Endothelial cell of umbilical vein (primary cell): ENCODE measurements around the gene SYNPO2. TPM values are rescaled to one million over a fixed set of nuclear protein-coding genes. Genes with fewer than 3 reads are reported as not detected.

Source experiments
- BruUV-seq: library from RNA; stranded (reverse); fragments of 400-500 nt; replicated peaks from 2 replicates; lab custom pipeline; 2021; lab: Mats Ljungman, UMichigan
- CTCF ChIA-PET: fragments of 300-600, 350-600 bp; sonication (Branson Sonifier 250); formaldehyde crosslinking; loops from one replicate; lab custom pipeline; 2021; ENCODE audit warnings: antibody characterized with exemption, inconsistent platforms; lab: Charles Lee
- POLR2A ChIA-PET: fragments of 300-600, 350-600 bp; sonication (Branson Sonifier 250); formaldehyde crosslinking; loops from one replicate; lab custom pipeline; 2021; ENCODE audit warnings: antibody characterized with exemption, inconsistent platforms; lab: Charles Lee
- DNase-seq: peaks from one replicate; pipeline ENCODE4 v3.0.0-alpha.2; 2011; ENCODE audit warnings: low read depth, low spot score
- FAIRE-seq: peaks from 2 replicates; lab custom pipeline; 2011; peaks lifted over from hg19 to GRCh38; lab: Jason Lieb, UNC
- H2AFZ ChIP-seq: 2 replicates; pipeline ENCODE4 v1.6.0; 2012; ENCODE audit warnings: low read depth, low read length, control low read depth, inconsistent platforms
- H3K27ac ChIP-seq: 2 replicates; pipeline ENCODE4 v1.5.1; 2011; ENCODE audit warnings: low read depth, mild to moderate bottlenecking, control low read depth, low read length, moderate library complexity; ENCODE audit not compliant: insufficient read depth
- H3K27me3 ChIP-seq, 2 experiments: 2 replicates each; pipeline versions ENCODE4 v1.6.0 to v1.6.1; 2011; ENCODE audit warnings: low read length in 2 of 2, mixed read lengths in 1 of 2; ENCODE audit not compliant: control insufficient read depth in 2 of 2, insufficient read depth in 2 of 2
- H3K36me3 ChIP-seq, 2 experiments: 2 replicates in 1 of 2; 3 replicates in 1 of 2; pipeline ENCODE4 v1.5.1; 2011; ENCODE audit warnings: low read length in 2 of 2, mild to moderate bottlenecking in 1 of 2, moderate library complexity in 1 of 2; ENCODE audit not compliant: control insufficient read depth in 2 of 2, insufficient read depth in 2 of 2; ENCODE audit errors: extremely low read depth in 1 of 2
- H3K4me1 ChIP-seq: 3 replicates; pipeline ENCODE4 v1.5.1; 2011; ENCODE audit warnings: mild to moderate bottlenecking, low read length; ENCODE audit not compliant: control insufficient read depth, insufficient read depth; ENCODE audit errors: extremely low read depth
- H3K4me2 ChIP-seq: 2 replicates; pipeline ENCODE4 v1.6.1; 2011; ENCODE audit warnings: low read length, control low read depth, mixed read lengths; ENCODE audit not compliant: insufficient read depth
- H3K4me3 ChIP-seq, 3 experiments: fragments of 200-600 bp in 1 of 3; sonication (generic), shearing (Covaris generic) in 1 of 3; replicated peaks in 1 of 3; 2 replicates each; pipeline ENCODE4 v1.5.1; 2011 to 2016; ENCODE audit warnings: control low read depth in 3 of 3, low read length in 3 of 3, mild to moderate bottlenecking in 2 of 3, inconsistent platforms in 1 of 3, low read depth in 1 of 3, moderate library complexity in 1 of 3; ENCODE audit not compliant: insufficient read depth in 1 of 3
- H3K79me2 ChIP-seq: 2 replicates; pipeline ENCODE4 v1.6.0; 2012; ENCODE audit warnings: low read length, inconsistent platforms; ENCODE audit not compliant: control insufficient read depth, insufficient read depth
- H3K9ac ChIP-seq: replicated peaks from 2 replicates; pipeline ENCODE3; 2011; ENCODE audit warnings: low read length, control low read depth; ENCODE audit not compliant: insufficient read depth; ENCODE audit errors: extremely low read depth
- H3K9me1 ChIP-seq: replicated peaks from 3 replicates; pipeline ENCODE4 v1.6.0; 2011; ENCODE audit warnings: mild to moderate bottlenecking, low read length; ENCODE audit not compliant: control insufficient read depth, insufficient read depth; ENCODE audit errors: extremely low read depth
- H3K9me3 ChIP-seq: replicated peaks from 2 replicates; pipeline ENCODE4 v1.5.1; 2012; ENCODE audit warnings: low read length, inconsistent platforms; ENCODE audit not compliant: control insufficient read depth, insufficient read depth
- H4K20me1 ChIP-seq: replicated peaks from 2 replicates; pipeline ENCODE3; 2011; ENCODE audit warnings: mild to moderate bottlenecking, low read length; ENCODE audit not compliant: control insufficient read depth, insufficient read depth; ENCODE audit errors: extremely low read depth
- EZH2 ChIP-seq: IDR thresholded peaks from 2 replicates; pipeline ENCODE4 v1.6.1; 2012; ENCODE audit warnings: borderline replicate concordance, low read depth, mild to moderate bottlenecking, moderate library complexity, low read length, inconsistent platforms; ENCODE audit not compliant: severe bottlenecking
- FOS ChIP-seq: IDR thresholded peaks from 2 replicates; pipeline ENCODE4 v1.6.1; 2011; ENCODE audit warnings: mild to moderate bottlenecking, low read length, moderate library complexity, borderline replicate concordance; ENCODE audit not compliant: insufficient read depth
- GATA2 ChIP-seq: IDR thresholded peaks from 2 replicates; pipeline ENCODE4 v1.7.0; 2011; ENCODE audit warnings: low read depth, mild to moderate bottlenecking, moderate library complexity, mixed read lengths, low read length; ENCODE audit not compliant: insufficient read length, insufficient read depth
- JUN ChIP-seq: IDR thresholded peaks from 2 replicates; pipeline ENCODE4 v1.6.1; 2011; ENCODE audit warnings: borderline replicate concordance, low read depth; ENCODE audit not compliant: insufficient read length, insufficient read depth
- MYC ChIP-seq: IDR thresholded peaks from one replicate; pipeline ENCODE4 v1.6.1; 2011; ENCODE audit warnings: mild to moderate bottlenecking, low read depth, low read length
- POLR2A ChIP-seq: IDR thresholded peaks from 2 replicates; pipeline ENCODE4 v1.6.1; 2012; ENCODE audit warnings: low read depth, mild to moderate bottlenecking, control low read depth, low read length
- POLR2AphosphoS5 ChIP-seq: IDR thresholded peaks from 2 replicates; pipeline ENCODE4 v1.6.1; 2012; ENCODE audit warnings: low read depth, mild to moderate bottlenecking, control low read depth, low read length, moderate library complexity; ENCODE audit not compliant: insufficient read depth
- dilution Hi-C: fragments of 300-500 bp; cut with MboI; formaldehyde crosslinking; loops from one replicate; pipeline ENCODE4 v1.15.0; 2019; ENCODE audit warnings: low sequenced_read_pairs; ENCODE audit not compliant: extremely low pct_ligation_motif_present
- intact Hi-C: fragments of 100-400 bp; cut with micrococcal nuclease; formaldehyde crosslinking; loops from one replicate; pipeline ENCODE4 v1.10.0; 2022
- polyA plus RNA-seq, 4 experiments: library from polyadenylated mRNA; depleted of rRNA in 3 of 4; stranded (reverse) in 3 of 4; unstranded in 1 of 4; fragments of >200 nt; gene quantifications; 2 replicates each; pipeline versions ENCODE4 v1.2.1 to v1.2.3, GENCODE V29; 2011 to 2012; ENCODE audit warnings: missing spikeins in 1 of 4
- total RNA-seq: library from RNA; stranded (reverse); gene quantifications from 2 replicates; pipeline ENCODE4 v1.2.3, GENCODE V29; 2021
- TF ChIP-seq, protein P1 (sequence below), 2 donors: IDR thresholded peaks; 1 replicate in 1 of 2; 2 replicates in 1 of 2; pipeline ENCODE4 v1.5.1; 2011; ENCODE audit warnings: low read length in 2 of 2, mild to moderate bottlenecking in 2 of 2, moderate library complexity in 2 of 2, control low read depth in 1 of 2, inconsistent platforms in 1 of 2, low read depth in 1 of 2; ENCODE audit not compliant: insufficient read depth in 1 of 2; ENCODE audit errors: extremely low read depth in 1 of 2
- TF ChIP-seq, protein P2 (sequence below): IDR thresholded peaks from 2 replicates; pipeline ENCODE4 v1.6.1; 2011; ENCODE audit not compliant: insufficient read depth, insufficient read length

The SYNPO2 gene
- total and polyA plus RNA-seq, 2 donors (not counting 3 experiments of a cell fraction or from before 2014, with no cell fraction given) = 0.06 to 0.13 TPM

DNA sequence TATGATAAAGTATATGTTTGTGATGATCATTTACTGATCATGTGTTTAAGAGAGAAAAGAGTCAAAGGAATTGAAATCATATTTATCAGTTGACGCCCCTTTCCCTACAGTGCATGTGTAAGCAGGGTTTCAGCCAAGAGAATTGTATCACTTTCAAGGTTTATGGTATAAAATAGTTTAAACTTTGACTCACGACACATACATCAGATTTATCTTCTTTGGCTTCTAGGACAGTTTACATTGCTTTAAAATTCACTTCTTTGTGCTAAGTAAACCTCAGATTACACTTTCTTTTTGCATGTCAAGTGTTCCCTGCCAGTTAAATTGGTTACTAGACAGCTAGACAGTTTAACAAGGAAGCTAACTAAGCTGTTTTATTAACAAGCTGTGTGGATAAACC is 160.7 kb downstream of the SYNPO2 start:
- Histone ChIP-seq H3K9me3 (no peaks in the 10 kb centered on the region), H3K36me3 (no peaks in the 10 kb centered on the region), H3K4me3 (no peak overlapping the region), H3K27ac (no peak overlapping the region), H3K79me2 (no peaks in the 10 kb centered on the region), H3K4me2 (no peak overlapping the region), H3K9me1 (no peaks in the 10 kb centered on the region), H3K9ac (no peak overlapping the region), H2AFZ (no peak overlapping the region), H3K4me1 (peaks cover 3% of the 10 kb centered on the region), H4K20me1 (no peaks in the 10 kb centered on the region), H3K27me3 (no peaks in the 10 kb centered on the region)
- DNase-seq = no peak
- intact Hi-C loops (no loop called here), dilution Hi-C loops (no loop called here)
- no peak for TF ChIP-seq EZH2
- no peak for TF ChIP-seq FOS
- TF ChIP-seq, protein P1, sequence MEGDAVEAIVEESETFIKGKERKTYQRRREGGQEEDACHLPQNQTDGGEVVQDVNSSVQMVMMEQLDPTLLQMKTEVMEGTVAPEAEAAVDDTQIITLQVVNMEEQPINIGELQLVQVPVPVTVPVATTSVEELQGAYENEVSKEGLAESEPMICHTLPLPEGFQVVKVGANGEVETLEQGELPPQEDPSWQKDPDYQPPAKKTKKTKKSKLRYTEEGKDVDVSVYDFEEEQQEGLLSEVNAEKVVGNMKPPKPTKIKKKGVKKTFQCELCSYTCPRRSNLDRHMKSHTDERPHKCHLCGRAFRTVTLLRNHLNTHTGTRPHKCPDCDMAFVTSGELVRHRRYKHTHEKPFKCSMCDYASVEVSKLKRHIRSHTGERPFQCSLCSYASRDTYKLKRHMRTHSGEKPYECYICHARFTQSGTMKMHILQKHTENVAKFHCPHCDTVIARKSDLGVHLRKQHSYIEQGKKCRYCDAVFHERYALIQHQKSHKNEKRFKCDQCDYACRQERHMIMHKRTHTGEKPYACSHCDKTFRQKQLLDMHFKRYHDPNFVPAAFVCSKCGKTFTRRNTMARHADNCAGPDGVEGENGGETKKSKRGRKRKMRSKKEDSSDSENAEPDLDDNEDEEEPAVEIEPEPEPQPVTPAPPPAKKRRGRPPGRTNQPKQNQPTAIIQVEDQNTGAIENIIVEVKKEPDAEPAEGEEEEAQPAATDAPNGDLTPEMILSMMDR (IDR thresholded peaks at IDR 0.05; ENCODE audit: extremely low read depth in 1 of 2, insufficient read depth in 1 of 2, low read depth in 1 of 2, low read length in 2 of 2) = no peak
- TF ChIP-seq MYC = no peak
- TF ChIP-seq POLR2AphosphoS5 = no peak
- TF ChIP-seq JUN = no peak
- TF ChIP-seq, protein P2, sequence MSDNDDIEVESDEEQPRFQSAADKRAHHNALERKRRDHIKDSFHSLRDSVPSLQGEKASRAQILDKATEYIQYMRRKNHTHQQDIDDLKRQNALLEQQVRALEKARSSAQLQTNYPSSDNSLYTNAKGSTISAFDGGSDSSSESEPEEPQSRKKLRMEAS = no peak
- no peak for TF ChIP-seq GATA2
- TF ChIP-seq POLR2A = no peak
- no TSS peak for BruUV-seq
- no peak for FAIRE-seq
- ChIA-PET POLR2A (no interaction called here), CTCF (no interaction called here)
